ENCODE measurements around the gene RCAN3. TPM values are rescaled to one million over a fixed set of nuclear protein-coding genes. Genes with fewer than 3 reads are reported as not detected.

Gene RCAN3
- total RNA-seq: 14.5 to 16.2 TPM (median 15.2 TPM) in 3 replicates
- long read RNA-seq, full-length matches to known transcripts: 10 of 19 reads
- long read RNA-seq, partial matches to known transcripts: 0 of 19 reads
- long read RNA-seq, other reads (novel, unspliced or antisense): 9 of 19 reads

DNA sequence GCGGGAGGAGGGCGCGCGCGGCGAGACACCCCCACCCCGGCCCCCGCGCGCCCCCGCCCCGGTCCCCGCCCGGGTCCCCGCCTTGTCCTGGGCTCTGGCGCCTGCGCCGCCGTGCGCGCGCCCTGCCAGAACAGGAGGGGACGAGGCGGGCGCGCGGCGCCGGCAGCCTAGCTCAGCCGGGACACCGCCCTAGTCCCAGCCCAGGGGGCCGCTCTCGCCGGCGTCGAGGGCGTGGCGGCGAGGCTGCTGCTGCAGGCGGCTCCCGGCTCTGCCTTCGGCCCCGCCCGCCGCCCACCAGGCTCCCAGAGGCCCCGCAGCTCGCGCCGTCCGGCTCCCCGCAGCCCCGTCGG lies at the start of gene RCAN3:
RCAN3 (plus strand) TSS at position 128 of the 350 bp plus-strand sequence. CDS start 11,537 bp downstream, outside the sequence.
- TF ChIP-seq CTCF (IDR thresholded peaks at IDR 0.05): no peak
- Mint-ChIP-seq H3K36me3 (ENCODE audit: low read depth) (no peaks in the 10 kb centered on the region), H3K4me3 (ENCODE audit: unreplicated experiment) (peak within 1 kb of the TSS; percentile 78), H3K27me3 (ENCODE audit: low read depth) (peaks cover 8% of the 10 kb centered on the region), H3K9me3 (ENCODE audit: low read depth) (no peaks in the 10 kb centered on the region), H3K4me1 (ENCODE audit: low read depth) (peaks cover 19% of the 10 kb centered on the region), H3K27ac (ENCODE audit: unreplicated experiment) (peak within 1 kb of the TSS; percentile 60)
- peak; percentile 94 for DNase-seq (ENCODE audit: low spot score)

DNA sequence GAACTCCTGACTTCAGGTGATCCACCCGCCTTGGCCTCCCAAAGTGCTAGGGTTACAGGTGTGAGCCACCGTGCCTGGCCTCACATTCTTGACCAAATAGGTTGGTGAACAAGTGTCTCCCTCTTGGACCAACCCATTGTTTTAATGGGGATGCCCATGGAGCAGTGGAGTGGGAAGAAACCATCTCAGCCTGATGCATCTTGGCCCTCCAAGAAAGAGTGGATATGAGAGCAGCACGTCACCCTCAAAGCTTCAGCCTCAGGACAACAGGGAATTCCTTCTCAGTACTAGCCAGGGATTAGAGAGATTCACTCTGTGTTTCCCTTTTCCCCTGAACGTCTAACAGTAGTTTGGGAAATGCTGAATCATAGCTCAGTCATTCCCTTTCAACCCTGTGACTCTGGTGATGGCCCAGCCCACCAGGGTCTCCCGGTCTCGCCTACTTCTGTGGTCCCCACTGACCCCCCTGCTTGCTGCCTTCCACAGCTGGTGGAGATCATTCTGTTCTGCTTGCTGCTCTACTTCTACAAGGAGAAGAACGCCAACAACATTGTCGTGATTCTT lies 49.6 kb upstream of the RCAN3 start:
- Mint-ChIP-seq H3K4me3 (ENCODE audit: unreplicated experiment) (no peak overlapping the region), H3K27ac (ENCODE audit: unreplicated experiment) (no peak overlapping the region), H3K4me1 (ENCODE audit: low read depth) (no peaks in the 10 kb centered on the region), H3K27me3 (ENCODE audit: low read depth) (no peaks in the 10 kb centered on the region), H3K36me3 (ENCODE audit: low read depth) (peaks cover 25% of the 10 kb centered on the region), H3K9me3 (ENCODE audit: low read depth) (no peaks in the 10 kb centered on the region)
- no peak for DNase-seq (ENCODE audit: low spot score)
- TF ChIP-seq CTCF (IDR thresholded peaks at IDR 0.05): no peak

DNA sequence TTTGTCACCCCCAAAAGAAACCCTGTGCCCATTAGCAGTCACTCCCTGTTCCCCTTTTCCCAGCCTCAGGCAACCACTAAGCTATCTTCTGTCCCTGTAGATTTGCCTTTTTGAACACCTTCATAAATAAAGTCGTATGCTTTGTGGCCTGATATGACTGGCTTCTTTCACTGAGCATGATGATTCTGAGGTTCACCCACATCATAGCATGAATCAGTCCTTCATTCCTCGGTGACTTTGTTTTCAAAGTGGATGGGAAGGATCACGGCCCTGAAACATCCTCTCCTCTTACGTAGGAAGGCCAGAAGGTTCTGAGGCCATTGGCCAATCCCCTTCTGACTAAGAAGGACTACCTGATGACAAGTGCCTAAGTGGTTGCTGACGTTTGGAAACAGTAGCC lies 48.0 kb upstream of the RCAN3 start:
- no peak overlapping the region for H3K27ac Mint-ChIP-seq (ENCODE audit: unreplicated experiment)
- no peaks in the 10 kb centered on the region for H3K9me3 Mint-ChIP-seq (ENCODE audit: low read depth)
- no peak for TF ChIP-seq CTCF (IDR thresholded peaks at IDR 0.05)

GRCh38 chr1:24455272-24455671 lies 47.4 kb upstream of the RCAN3 start:
- Mint-ChIP-seq H3K36me3 (ENCODE audit: low read depth) (peaks cover 26% of the 10 kb centered on the region), H3K27ac (ENCODE audit: unreplicated experiment) (no peak overlapping the region), H3K4me1 (ENCODE audit: low read depth) (no peaks in the 10 kb centered on the region), H3K27me3 (ENCODE audit: low read depth) (no peaks in the 10 kb centered on the region), H3K4me3 (ENCODE audit: unreplicated experiment) (no peak overlapping the region), H3K9me3 (ENCODE audit: low read depth) (no peaks in the 10 kb centered on the region)
- no peak for DNase-seq (ENCODE audit: low spot score)
- no peak for TF ChIP-seq CTCF (IDR thresholded peaks at IDR 0.05)

More for the DNA sequence above, 48.0 kb upstream of the RCAN3 start:
- Mint-ChIP-seq H3K4me3 (ENCODE audit: unreplicated experiment) (no peak overlapping the region), H3K27me3 (ENCODE audit: low read depth) (no peaks in the 10 kb centered on the region), H3K36me3 (ENCODE audit: low read depth) (peaks cover 23% of the 10 kb centered on the region), H3K4me1 (ENCODE audit: low read depth) (no peaks in the 10 kb centered on the region)
- no peak for DNase-seq (ENCODE audit: low spot score)

GRCh38 chr1:24457866-24458265 lies 44.8 kb upstream of the RCAN3 start:
- Mint-ChIP-seq H3K9me3 (ENCODE audit: low read depth) (no peaks in the 10 kb centered on the region), H3K36me3 (ENCODE audit: low read depth) (peaks cover 27% of the 10 kb centered on the region), H3K27ac (ENCODE audit: unreplicated experiment) (no peak overlapping the region), H3K4me3 (ENCODE audit: unreplicated experiment) (no peak overlapping the region), H3K4me1 (ENCODE audit: low read depth) (peaks cover 6% of the 10 kb centered on the region), H3K27me3 (ENCODE audit: low read depth) (no peaks in the 10 kb centered on the region)
- TF ChIP-seq CTCF (IDR thresholded peaks at IDR 0.05): no peak
- DNase-seq (ENCODE audit: low spot score): no peak
